Endothelial cell (in vitro differentiated cells): Measurements from ENCODE around the gene CD55. TPM values are rescaled to one million over a fixed set of nuclear protein-coding genes. Genes with fewer than 3 reads are reported as not detected.

Experiments
- DNase-seq: peaks from one replicate; pipeline ENCODE4 v3.0.0; 2021; ENCODE audit warnings: low spot score
- H3K27ac Mint-ChIP-seq: one replicate; pipeline ENCODE4 v1.8.0; 2021; ENCODE audit warnings: mixed read lengths, inconsistent platforms; ENCODE audit not compliant: unreplicated experiment
- H3K27me3 Mint-ChIP-seq: one replicate; pipeline ENCODE4 v1.8.0; 2021; ENCODE audit warnings: mild to moderate bottlenecking, moderate library complexity, mixed read lengths, inconsistent platforms; ENCODE audit not compliant: unreplicated experiment
- H3K36me3 Mint-ChIP-seq: one replicate; pipeline ENCODE4 v1.8.0; 2021; ENCODE audit warnings: mild to moderate bottlenecking, low read depth, mixed read lengths, inconsistent platforms; ENCODE audit not compliant: unreplicated experiment
- H3K4me1 Mint-ChIP-seq: one replicate; pipeline ENCODE4 v1.8.0; 2021; ENCODE audit warnings: mild to moderate bottlenecking, mixed read lengths, inconsistent platforms; ENCODE audit not compliant: unreplicated experiment
- H3K4me3 Mint-ChIP-seq: one replicate; pipeline ENCODE4 v1.8.0; 2021; ENCODE audit warnings: mild to moderate bottlenecking, mixed read lengths, inconsistent platforms; ENCODE audit not compliant: unreplicated experiment
- H3K9me3 Mint-ChIP-seq: one replicate; pipeline ENCODE4 v1.8.0; 2021; ENCODE audit warnings: mixed read lengths, inconsistent platforms; ENCODE audit not compliant: unreplicated experiment
- total RNA-seq: library from RNA; stranded (reverse); fragmentation: NEBNext Ultra II Directional; extraction: Animal tissue kit (Norgen Biotek cat#: 25700); gene quantifications from one replicate; pipeline ENCODE4 v1.2.1, GENCODE V29; 2021; ENCODE audit not compliant: unreplicated experiment
- TF ChIP-seq, protein P1 (sequence below): fragments of 200-600 bp; sonication (generic); IDR thresholded peaks from one replicate; pipeline ENCODE4 v1.5.0; 2021; ENCODE audit warnings: antibody characterized with exemption; ENCODE audit not compliant: unreplicated experiment

CD55 gene
- total RNA-seq, 1 donor from 2014 or later = 16.0 TPM

DNA sequence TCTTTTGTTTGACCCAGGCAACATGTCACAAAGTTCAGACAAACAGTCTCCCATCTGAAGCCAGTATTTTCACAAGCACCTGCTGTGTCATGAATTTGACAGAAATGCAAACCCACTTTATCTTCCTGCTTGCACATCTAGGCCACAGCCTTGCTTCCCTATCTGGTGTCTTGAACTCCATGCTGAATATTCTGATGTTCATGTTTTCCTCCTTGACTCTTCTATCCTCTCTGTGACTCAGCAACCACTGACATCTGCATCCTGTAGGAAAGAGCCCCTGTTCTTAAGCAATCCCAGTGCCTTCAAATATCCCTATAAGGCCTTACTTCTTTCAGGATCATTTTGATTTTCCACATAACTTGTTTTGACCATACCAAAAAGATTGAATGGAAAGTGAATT is 6.5 kb downstream of the CD55 start:
- Mint-ChIP-seq H3K36me3 (peaks cover 7% of the 10 kb centered on the region), H3K9me3 (no peaks in the 10 kb centered on the region), H3K27me3 (no peaks in the 10 kb centered on the region), H3K4me1 (peaks cover 3% of the 10 kb centered on the region), H3K4me3 (no peak overlapping the region), H3K27ac (no peak overlapping the region)
- DNase-seq = no peak
- TF ChIP-seq, protein P1, sequence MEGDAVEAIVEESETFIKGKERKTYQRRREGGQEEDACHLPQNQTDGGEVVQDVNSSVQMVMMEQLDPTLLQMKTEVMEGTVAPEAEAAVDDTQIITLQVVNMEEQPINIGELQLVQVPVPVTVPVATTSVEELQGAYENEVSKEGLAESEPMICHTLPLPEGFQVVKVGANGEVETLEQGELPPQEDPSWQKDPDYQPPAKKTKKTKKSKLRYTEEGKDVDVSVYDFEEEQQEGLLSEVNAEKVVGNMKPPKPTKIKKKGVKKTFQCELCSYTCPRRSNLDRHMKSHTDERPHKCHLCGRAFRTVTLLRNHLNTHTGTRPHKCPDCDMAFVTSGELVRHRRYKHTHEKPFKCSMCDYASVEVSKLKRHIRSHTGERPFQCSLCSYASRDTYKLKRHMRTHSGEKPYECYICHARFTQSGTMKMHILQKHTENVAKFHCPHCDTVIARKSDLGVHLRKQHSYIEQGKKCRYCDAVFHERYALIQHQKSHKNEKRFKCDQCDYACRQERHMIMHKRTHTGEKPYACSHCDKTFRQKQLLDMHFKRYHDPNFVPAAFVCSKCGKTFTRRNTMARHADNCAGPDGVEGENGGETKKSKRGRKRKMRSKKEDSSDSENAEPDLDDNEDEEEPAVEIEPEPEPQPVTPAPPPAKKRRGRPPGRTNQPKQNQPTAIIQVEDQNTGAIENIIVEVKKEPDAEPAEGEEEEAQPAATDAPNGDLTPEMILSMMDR = no peak

DNA sequence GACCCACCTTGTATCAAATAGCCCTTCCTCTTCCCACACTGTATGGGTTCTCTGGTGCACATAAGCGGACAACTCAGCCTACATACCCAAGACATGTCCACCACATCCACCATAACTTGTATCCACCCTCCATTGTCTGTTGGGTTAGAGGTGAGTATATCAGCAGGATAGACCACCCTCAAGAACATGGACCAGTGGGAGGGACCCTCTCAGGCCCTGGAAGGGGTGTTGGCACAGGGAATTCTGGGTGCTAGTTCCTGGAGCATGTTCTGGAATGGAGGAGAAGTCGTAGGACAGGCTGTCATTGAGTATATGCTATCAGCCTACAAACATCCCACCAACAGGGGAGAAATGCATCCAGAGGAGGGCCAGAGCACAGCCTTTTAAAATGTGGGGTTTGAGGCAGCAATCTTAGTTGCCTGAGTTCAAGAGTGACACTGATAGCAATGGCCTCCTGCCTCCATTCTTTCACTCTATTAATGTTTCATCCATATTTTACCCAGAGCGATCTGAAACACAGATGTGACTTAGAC is 7.5 kb downstream of the CD55 start:
- Mint-ChIP-seq H3K4me1 (peaks cover 3% of the 10 kb centered on the region), H3K36me3 (peaks cover 7% of the 10 kb centered on the region), H3K4me3 (no peak overlapping the region), H3K27ac (no peak overlapping the region), H3K9me3 (no peaks in the 10 kb centered on the region), H3K27me3 (no peaks in the 10 kb centered on the region)
- no peak for DNase-seq
- TF ChIP-seq, protein P1 = no peak

DNA sequence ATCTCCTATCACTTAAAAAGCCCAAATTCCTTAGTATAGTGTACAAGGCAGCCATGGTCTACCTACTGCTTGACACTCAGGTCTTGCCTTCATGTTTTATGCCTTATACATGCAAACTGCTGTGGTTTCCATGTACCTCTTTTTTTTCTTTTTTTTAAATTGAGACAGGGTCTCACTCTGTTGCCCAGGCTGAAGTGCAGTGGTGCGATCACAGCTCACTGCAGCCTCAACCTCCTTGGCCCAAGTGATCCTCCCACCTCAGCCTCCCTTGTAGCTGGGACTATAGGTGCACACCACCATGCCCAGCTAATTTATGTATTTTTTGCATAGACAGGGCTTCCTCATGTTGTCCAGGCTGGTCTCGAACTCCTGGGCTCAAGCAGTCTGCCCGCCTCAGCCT is 8.0 kb downstream of the CD55 start:
- DNase-seq = no peak
- H3K9me3 Mint-ChIP-seq = no peaks in the 10 kb centered on the region
- TF ChIP-seq, protein P1 = no peak
- H3K27me3 Mint-ChIP-seq = no peaks in the 10 kb centered on the region
- H3K36me3 Mint-ChIP-seq = peaks cover 7% of the 10 kb centered on the region
- peaks cover 3% of the 10 kb centered on the region for H3K4me1 Mint-ChIP-seq
- H3K4me3 Mint-ChIP-seq = no peak overlapping the region
- H3K27ac Mint-ChIP-seq = no peak overlapping the region

DNA sequence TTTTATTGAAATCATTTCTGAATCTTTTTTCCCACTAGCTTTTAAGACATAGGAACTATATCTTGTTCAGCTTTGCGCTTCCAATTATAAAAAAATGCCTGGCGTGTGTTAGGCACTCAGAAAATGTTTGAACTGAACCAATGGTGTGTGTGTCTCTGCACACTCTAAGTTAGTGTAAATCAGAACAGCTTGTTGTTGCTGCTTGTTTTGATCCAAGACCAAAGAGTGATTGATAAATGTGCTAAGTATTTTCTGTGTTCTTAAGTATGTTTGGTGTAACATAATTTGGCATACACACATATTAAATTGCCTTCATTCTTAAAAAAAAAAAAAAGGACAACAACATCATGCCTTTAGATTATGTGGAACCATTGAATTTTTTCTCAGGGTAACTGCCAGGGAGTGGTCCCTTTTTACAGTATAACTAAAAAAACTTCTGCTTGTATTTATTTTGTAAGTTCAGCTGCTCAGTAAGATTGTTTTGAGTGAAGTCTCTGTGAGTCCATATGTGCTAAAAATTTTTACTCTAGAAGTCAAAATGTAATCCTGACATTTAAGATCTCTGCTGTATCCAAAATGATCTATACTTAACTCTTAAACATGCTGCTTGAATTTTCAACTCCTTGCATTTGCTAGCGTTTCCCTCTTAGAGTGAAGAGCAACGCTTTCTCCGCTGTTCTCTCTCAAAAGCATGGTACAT is 8.7 kb downstream of the CD55 start:
- Mint-ChIP-seq H3K4me1 (peaks cover 3% of the 10 kb centered on the region), H3K27ac (no peak overlapping the region), H3K27me3 (no peaks in the 10 kb centered on the region), H3K9me3 (no peaks in the 10 kb centered on the region), H3K4me3 (no peak overlapping the region), H3K36me3 (peaks cover 7% of the 10 kb centered on the region)
- TF ChIP-seq, protein P1 = no peak
- no peak for DNase-seq
